ENCODE data around the gene PREX1.

PREX1 gene

GRCh38 chr20:48582673-48582985 lies 245.2 kb downstream of the PREX1 start:
- DNase-seq (ENCODE audit: low read depth in 2 of 2): no peak

- no peak for DNase-seq (ENCODE audit: low read depth in 2 of 2)
Measured at GRCh38 chr20:48581167-48581566, 246.6 kb downstream of the PREX1 start.

- no peak for DNase-seq (ENCODE audit: low read depth in 2 of 2)
Measured at GRCh38 chr20:48578397-48579098, 249.3 kb downstream of the PREX1 start.

- DNase-seq (ENCODE audit: low read depth in 2 of 2): no peak
Measured at GRCh38 chr20:48577557-48577956, 250.2 kb downstream of the PREX1 start.

- DNase-seq (ENCODE audit: low read depth in 2 of 2): no peak
Measured at GRCh38 chr20:48574383-48574782, 253.4 kb downstream of the PREX1 start.

All from stimulated activated CD8-positive, alpha-beta memory T cell treated with anti-CD3 and anti-CD28 coated beads, Interleukin-2, amount 100 ng/mL, for 48 hours (primary cell).